Measurements from ENCODE around the gene MRPL55.

MRPL55 gene

DNA sequence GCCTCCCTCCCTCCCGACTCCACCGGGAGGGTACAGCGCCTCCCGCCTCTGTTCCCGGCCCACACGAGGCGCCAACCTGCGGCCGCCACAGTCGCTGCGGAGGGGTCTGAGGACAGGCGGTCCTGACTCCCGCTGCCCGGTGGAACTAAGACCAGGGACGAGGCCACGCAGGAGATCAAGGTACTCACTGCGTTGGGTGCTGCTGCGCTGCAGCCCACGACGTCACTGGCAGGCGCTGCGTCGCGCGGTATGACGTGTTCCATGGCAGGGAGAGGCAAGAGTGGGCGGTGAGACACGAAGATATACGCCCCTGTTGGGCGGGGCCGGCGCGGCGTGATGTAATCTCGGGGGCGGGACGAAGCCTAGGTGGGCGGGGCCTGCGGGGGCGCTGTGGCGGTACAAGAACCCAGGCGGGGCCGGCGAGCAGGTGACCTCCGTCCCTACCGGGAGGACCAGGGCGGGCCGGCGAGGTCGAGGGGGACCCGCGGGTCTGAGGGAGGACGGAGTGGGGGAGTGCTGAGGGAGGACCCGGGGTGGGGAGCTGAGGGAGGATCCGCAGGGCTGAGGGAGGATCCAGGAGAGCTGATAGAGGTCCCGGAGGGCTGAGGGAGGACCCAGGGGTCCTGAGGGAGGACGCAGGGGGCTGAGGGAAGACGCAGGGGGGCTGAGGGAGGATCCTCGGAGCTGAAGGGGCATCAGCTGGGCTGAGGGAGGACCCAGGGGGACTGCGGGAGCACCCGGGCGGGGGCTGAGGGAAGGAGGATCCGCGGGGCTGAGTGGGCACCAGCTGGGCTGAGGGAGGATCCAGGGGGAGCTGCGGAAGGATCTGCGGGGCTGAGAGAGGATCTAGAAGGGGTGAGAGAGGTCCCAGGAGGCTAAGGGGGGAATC lies at the start of gene MRPL55:
MRPL55 (minus strand) TSS at position 227 of the 889 bp plus-strand sequence. CDS start 1,039 bp downstream, outside the sequence.
- Histone ChIP-seq H3K27me3 (ENCODE audit: control insufficient read depth, insufficient read depth, low read length) (no peaks in the 10 kb centered on the region), H3K4me3 (ENCODE audit: low read depth, low read length) (peak within 1 kb of the TSS; percentile 79), H3K36me3 (ENCODE audit: control insufficient read depth, insufficient read depth, low read length) (peaks cover 22% of the 10 kb centered on the region), H3K27ac (ENCODE audit: low read depth, low read length) (peak within 1 kb of the TSS; percentile 39), H3K9me3 (ENCODE audit: control insufficient read depth, insufficient read depth, low read length) (no peaks in the 10 kb centered on the region), H3K4me1 (ENCODE audit: control insufficient read depth, insufficient read depth, low read length) (peaks cover 3% of the 10 kb centered on the region; the same call in 1 of the 2 replicates), H3K9ac (ENCODE audit: low read depth, low read length) (peak within 1 kb of the TSS; percentile 79)

DNA sequence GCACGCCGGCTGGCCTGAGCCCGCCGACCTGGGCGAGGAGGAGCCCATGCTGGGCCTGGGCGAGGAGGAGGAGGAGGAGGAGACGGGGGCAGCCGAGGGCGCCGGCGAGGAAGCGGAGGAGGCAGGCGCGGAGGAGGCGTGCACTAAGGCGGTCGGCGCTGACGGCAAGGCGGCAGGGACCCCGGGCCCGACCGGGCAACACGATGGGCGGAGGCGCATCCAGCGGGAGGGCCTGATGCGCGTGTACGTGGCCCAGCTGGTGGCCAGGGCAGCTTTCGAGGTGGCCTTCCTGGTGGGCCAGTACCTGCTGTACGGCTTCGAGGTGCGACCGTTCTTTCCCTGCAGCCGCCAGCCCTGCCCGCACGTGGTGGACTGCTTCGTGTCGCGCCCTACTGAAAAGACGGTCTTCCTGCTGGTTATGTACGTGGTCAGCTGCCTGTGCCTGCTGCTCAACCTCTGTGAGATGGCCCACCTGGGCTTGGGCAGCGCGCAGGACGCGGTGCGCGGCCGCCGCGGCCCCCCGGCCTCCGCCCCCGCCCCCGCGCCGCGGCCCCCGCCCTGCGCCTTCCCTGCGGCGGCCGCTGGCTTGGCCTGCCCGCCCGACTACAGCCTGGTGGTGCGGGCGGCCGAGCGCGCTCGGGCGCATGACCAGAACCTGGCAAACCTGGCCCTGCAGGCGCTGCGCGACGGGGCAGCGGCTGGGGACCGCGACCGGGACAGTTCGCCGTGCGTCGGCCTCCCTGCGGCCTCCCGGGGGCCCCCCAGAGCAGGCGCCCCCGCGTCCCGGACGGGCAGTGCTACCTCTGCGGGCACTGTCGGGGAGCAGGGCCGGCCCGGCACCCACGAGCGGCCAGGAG lies 49.3 kb upstream of the MRPL55 start:
- no peaks in the 10 kb centered on the region for H3K9me3 ChIP-seq (ENCODE audit: control insufficient read depth, insufficient read depth, low read length)
- no peaks in the 10 kb centered on the region for H3K36me3 ChIP-seq (ENCODE audit: control insufficient read depth, insufficient read depth, low read length)
- H3K9ac ChIP-seq (ENCODE audit: low read depth, low read length), result no peak overlapping the region
- no peak overlapping the region for H3K4me3 ChIP-seq (ENCODE audit: low read depth, low read length)
- H3K27ac ChIP-seq (ENCODE audit: low read depth, low read length), result no peak overlapping the region
- peaks cover 10% of the 10 kb centered on the region for H3K27me3 ChIP-seq (ENCODE audit: control insufficient read depth, insufficient read depth, low read length)
- H3K4me1 ChIP-seq (ENCODE audit: control insufficient read depth, insufficient read depth, low read length), result peaks cover 11% of the 10 kb centered on the region; the same call in 1 of the 2 replicates

DNA sequence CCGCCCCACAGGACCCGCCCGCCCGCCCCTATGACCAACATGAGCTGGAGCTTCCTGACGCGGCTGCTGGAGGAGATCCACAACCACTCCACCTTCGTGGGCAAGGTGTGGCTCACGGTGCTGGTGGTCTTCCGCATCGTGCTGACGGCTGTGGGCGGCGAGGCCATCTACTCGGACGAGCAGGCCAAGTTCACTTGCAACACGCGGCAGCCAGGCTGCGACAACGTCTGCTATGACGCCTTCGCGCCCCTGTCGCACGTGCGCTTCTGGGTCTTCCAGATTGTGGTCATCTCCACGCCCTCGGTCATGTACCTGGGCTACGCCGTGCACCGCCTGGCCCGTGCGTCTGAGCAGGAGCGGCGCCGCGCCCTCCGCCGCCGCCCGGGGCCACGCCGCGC lies 48.6 kb upstream of the MRPL55 start:
- Histone ChIP-seq H3K27me3 (ENCODE audit: control insufficient read depth, insufficient read depth, low read length) (peaks cover 10% of the 10 kb centered on the region), H3K9ac (ENCODE audit: low read depth, low read length) (no peak overlapping the region), H3K4me1 (ENCODE audit: control insufficient read depth, insufficient read depth, low read length) (peaks cover 8% of the 10 kb centered on the region; the same call in 1 of the 2 replicates), H3K9me3 (ENCODE audit: control insufficient read depth, insufficient read depth, low read length) (no peaks in the 10 kb centered on the region), H3K36me3 (ENCODE audit: control insufficient read depth, insufficient read depth, low read length) (no peaks in the 10 kb centered on the region), H3K27ac (ENCODE audit: low read depth, low read length) (no peak overlapping the region), H3K4me3 (ENCODE audit: low read depth, low read length) (no peak overlapping the region)

DNA sequence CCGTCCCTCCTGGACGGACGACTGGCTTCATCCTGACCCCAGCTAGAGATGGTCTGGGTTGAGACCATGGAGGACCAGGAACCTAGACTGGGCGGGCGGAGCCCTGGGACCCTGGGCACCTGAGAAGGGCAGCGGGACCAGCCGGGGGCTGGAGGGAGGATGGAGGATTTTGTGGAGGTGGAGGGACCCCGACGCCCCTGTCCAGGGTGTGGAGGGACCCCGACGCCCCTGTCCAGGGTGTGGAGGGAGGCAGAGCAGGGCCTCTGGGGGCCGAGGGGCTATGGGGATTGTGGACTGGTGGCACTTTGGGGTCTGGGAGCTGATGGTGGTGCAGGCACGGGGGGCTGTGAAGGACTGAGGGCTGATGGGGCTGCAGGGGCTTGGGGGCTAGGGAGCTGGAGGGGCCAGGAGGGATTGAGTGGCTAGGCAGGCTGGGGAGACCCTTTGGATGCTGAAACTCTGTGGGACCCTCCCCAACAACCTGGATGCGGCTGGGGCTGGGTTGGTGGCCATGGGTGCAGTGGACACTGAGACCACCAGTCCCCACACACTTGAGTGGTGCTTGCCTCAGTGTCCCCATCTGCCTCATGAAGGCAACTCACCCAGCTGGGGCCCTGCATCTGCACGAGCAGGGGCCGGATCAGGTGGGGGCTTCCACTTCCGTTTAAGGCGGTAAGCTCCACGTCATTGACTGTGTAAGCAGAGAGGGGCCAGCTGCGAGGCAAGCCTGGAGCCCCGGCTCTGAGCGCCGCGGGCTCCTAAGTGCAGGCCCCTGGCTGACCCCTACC lies 48.0 kb upstream of the MRPL55 start:
- Histone ChIP-seq H3K4me1 (ENCODE audit: control insufficient read depth, insufficient read depth, low read length) (peaks cover 2% of the 10 kb centered on the region; the same call in 1 of the 2 replicates), H3K36me3 (ENCODE audit: control insufficient read depth, insufficient read depth, low read length) (no peaks in the 10 kb centered on the region), H3K9me3 (ENCODE audit: control insufficient read depth, insufficient read depth, low read length) (no peaks in the 10 kb centered on the region), H3K27me3 (ENCODE audit: control insufficient read depth, insufficient read depth, low read length) (peaks cover 10% of the 10 kb centered on the region), H3K9ac (ENCODE audit: low read depth, low read length) (no peak overlapping the region), H3K27ac (ENCODE audit: low read depth, low read length) (no peak overlapping the region), H3K4me3 (ENCODE audit: low read depth, low read length) (no peak overlapping the region)

DNA sequence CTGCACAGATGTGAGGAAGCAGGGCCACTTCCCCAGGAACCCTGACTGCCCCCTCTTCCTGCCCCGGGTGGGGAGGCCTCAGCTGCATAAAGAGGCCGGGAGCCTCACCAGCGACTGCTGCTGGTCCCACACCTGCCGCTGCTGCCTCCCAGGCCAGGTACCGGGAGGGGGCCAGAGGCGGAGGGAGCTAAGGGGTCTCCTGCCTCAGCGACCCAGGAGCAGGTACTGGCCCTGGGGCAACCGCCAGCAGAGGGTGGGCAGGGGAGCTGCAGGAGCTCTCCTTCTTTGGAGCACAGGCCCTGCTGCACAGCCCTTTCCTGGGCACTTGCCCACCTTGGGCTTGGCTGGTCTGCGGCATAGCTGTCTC lies 47.4 kb upstream of the MRPL55 start:
- H3K9ac ChIP-seq (ENCODE audit: low read depth, low read length), result no peak overlapping the region
- no peaks in the 10 kb centered on the region for H3K4me1 ChIP-seq (ENCODE audit: control insufficient read depth, insufficient read depth, low read length)
- H3K27ac ChIP-seq (ENCODE audit: low read depth, low read length), result no peak overlapping the region
- peaks cover 9% of the 10 kb centered on the region for H3K27me3 ChIP-seq (ENCODE audit: control insufficient read depth, insufficient read depth, low read length)
- no peaks in the 10 kb centered on the region for H3K9me3 ChIP-seq (ENCODE audit: control insufficient read depth, insufficient read depth, low read length)
- no peak overlapping the region for H3K4me3 ChIP-seq (ENCODE audit: low read depth, low read length)
- H3K36me3 ChIP-seq (ENCODE audit: control insufficient read depth, insufficient read depth, low read length), result no peaks in the 10 kb centered on the region

DNA sequence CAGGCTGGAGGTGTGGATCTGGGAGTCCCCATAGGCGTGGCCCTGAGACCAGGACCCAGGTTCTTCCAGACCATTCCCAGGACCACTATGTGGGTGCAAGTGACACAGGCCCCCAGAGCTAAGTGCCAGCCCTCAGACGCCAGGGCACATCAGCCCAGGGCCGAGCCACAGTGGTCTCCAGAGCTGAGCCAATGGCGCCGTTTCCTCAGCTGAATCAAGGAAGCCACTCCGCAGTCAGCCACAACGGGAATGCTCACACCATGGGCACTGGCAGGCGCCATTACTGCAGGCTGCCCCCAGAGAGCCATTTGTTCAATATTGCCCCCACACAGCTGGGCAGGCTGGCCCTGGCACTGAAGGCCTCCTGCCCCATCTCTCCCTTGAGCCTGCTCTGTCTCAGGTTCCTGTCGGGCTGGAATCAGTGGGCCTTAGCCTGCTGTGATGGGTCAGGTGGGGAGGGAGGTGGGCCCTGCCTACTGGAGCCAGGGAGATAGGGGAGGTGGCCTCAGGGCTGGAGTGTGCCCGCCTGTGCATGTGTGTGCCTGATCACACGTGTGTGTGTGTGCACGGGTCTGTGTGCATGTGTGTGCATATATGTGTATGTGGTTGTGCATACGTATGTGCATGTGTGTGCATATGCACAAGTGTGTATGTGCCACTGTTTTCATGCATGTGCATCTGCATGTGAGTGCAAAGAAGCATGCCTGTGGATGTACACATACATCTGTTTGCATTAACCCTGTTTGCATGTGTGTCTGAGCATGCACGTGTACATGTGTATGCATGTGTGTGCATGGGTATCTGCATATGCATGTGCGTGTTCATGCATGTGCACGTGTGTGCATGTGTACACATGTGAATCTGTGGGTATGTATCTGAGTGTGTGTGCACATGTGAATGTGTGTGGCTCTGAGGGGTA lies 46.8 kb upstream of the MRPL55 start:
- peaks cover 8% of the 10 kb centered on the region for H3K27me3 ChIP-seq (ENCODE audit: control insufficient read depth, insufficient read depth, low read length)
- H3K4me3 ChIP-seq (ENCODE audit: low read depth, low read length), result no peak overlapping the region
- no peaks in the 10 kb centered on the region for H3K4me1 ChIP-seq (ENCODE audit: control insufficient read depth, insufficient read depth, low read length)
- H3K27ac ChIP-seq (ENCODE audit: low read depth, low read length), result no peak overlapping the region
- H3K9ac ChIP-seq (ENCODE audit: low read depth, low read length), result no peak overlapping the region
- H3K9me3 ChIP-seq (ENCODE audit: control insufficient read depth, insufficient read depth, low read length), result no peaks in the 10 kb centered on the region
- H3K36me3 ChIP-seq (ENCODE audit: control insufficient read depth, insufficient read depth, low read length), result no peaks in the 10 kb centered on the region

DNA sequence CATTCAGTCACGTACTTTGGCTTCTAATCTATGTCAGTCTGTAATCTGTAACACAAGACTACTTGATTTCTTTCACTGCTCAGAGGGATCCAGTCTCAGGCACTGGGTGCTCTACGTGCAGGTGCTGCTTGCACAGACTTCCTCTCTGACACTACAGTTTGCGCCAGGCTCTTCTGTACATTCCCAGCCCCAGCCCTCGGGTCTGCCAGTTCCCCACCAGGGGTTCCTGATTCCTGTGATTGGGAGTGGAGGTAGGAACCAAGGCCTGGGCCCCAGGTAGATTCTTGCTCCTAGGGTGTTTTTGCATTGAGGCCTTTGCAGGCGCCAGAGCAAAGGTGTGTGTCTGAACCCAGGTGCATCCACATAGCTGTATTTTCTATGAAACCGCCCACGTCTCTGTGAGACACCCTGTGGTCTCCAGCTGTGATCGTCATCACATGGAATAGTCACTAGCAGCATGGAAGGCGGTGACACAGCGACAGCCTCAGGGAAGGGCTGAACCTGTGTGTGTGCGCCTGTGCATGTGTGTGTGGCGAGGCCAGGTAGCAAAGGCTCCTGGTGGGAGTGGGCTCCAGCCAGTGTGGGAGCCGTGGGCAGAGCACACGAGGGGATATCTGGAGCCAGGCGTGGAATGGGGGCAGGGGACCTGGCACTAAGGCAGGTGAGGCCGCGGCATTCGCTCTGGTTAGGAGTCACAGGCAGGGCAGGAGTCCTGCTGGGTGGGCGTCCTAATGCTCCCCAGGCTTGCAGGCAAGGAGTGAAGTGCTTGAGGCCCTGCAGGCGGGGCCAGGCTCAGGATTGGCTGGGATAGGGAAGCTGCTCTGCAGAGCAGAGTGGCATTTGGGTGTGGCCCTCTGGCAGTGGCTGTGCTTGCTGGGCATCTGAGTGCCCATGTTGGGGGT lies 45.8 kb upstream of the MRPL55 start:
- H3K4me1 ChIP-seq (ENCODE audit: control insufficient read depth, insufficient read depth, low read length), result peaks cover under 1% of the 10 kb centered on the region; the same call in 1 of the 2 replicates
- no peak overlapping the region for H3K9ac ChIP-seq (ENCODE audit: low read depth, low read length)
- no peaks in the 10 kb centered on the region for H3K36me3 ChIP-seq (ENCODE audit: control insufficient read depth, insufficient read depth, low read length)
- H3K9me3 ChIP-seq (ENCODE audit: control insufficient read depth, insufficient read depth, low read length), result no peaks in the 10 kb centered on the region
- no peak overlapping the region for H3K4me3 ChIP-seq (ENCODE audit: low read depth, low read length)
- peaks cover 8% of the 10 kb centered on the region for H3K27me3 ChIP-seq (ENCODE audit: control insufficient read depth, insufficient read depth, low read length)
- no peak overlapping the region for H3K27ac ChIP-seq (ENCODE audit: low read depth, low read length)

GRCh38 chr1:228154021-228154669 lies 45.0 kb upstream of the MRPL55 start:
- no peak overlapping the region for H3K9ac ChIP-seq (ENCODE audit: low read depth, low read length)
- H3K9me3 ChIP-seq (ENCODE audit: control insufficient read depth, insufficient read depth, low read length), result no peaks in the 10 kb centered on the region
- no peak overlapping the region for H3K27ac ChIP-seq (ENCODE audit: low read depth, low read length)
- peaks cover 8% of the 10 kb centered on the region for H3K27me3 ChIP-seq (ENCODE audit: control insufficient read depth, insufficient read depth, low read length)
- peaks cover 3% of the 10 kb centered on the region; the same call in 1 of the 2 replicates for H3K4me1 ChIP-seq (ENCODE audit: control insufficient read depth, insufficient read depth, low read length)
- no peak overlapping the region for H3K4me3 ChIP-seq (ENCODE audit: low read depth, low read length)
- no peaks in the 10 kb centered on the region for H3K36me3 ChIP-seq (ENCODE audit: control insufficient read depth, insufficient read depth, low read length)

DNA sequence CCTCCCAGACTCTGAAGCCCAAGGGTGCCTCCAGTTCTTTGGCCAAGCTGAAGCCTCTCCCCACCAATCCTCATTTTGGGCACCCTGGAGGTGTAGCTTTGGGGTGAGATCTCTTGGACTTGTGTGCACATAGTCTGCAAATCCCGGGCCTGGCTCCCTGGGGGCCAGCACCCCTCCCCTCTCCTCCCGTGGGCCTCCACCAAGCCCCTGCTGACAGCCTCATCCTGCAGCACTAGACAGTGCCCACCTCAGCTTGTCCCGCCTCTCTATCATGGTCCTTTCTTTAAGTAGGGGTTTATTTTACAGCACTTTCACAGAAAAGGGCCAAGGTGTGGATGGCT lies 43.8 kb upstream of the MRPL55 start:
- no peak overlapping the region for H3K27ac ChIP-seq (ENCODE audit: low read depth, low read length)
- no peaks in the 10 kb centered on the region for H3K9me3 ChIP-seq (ENCODE audit: control insufficient read depth, insufficient read depth, low read length)
- peaks cover 7% of the 10 kb centered on the region; the same call in 1 of the 2 replicates for H3K36me3 ChIP-seq (ENCODE audit: control insufficient read depth, insufficient read depth, low read length)
- H3K4me3 ChIP-seq (ENCODE audit: low read depth, low read length), result no peak overlapping the region
- no peaks in the 10 kb centered on the region for H3K27me3 ChIP-seq (ENCODE audit: control insufficient read depth, insufficient read depth, low read length)
- no peak overlapping the region for H3K9ac ChIP-seq (ENCODE audit: low read depth, low read length)
- H3K4me1 ChIP-seq (ENCODE audit: control insufficient read depth, insufficient read depth, low read length), result peaks cover 3% of the 10 kb centered on the region; the same call in 1 of the 2 replicates

Data from HUES48 (cell line).